Neural cell (in vitro differentiated cells): ENCODE data around the gene TMEM212. TPM values are rescaled to one million over a fixed set of nuclear protein-coding genes. Genes with fewer than 3 reads are reported as not detected.

ENCODE experiments used
- H2AFZ ChIP-seq: fragments of 200-600, 300-800 bp; sonication (generic), shearing (Covaris generic); 2 replicates; pipeline ENCODE4 v1.6.0; 2014; ENCODE audit warnings: low read depth, mild to moderate bottlenecking, antibody characterized with exemption, low read length, moderate library complexity
- H3F3A ChIP-seq: fragments of 200-600 bp; shearing (Covaris generic); 2 replicates; pipeline ENCODE4 v1.6.1; 2016; ENCODE audit warnings: mild to moderate bottlenecking, moderate library complexity, mixed read lengths, antibody characterized with exemption, low read length; ENCODE audit not compliant: insufficient read depth, poor library complexity, severe bottlenecking
- H3K27ac ChIP-seq: fragments of 200-600, 300-800 bp; sonication (generic), shearing (Covaris generic); 2 replicates; pipeline ENCODE4 v1.5.1; 2014; ENCODE audit warnings: mild to moderate bottlenecking, low read length, moderate library complexity
- H3K27me3 ChIP-seq: fragments of 300-800, 200-600 bp; sonication (generic), shearing (Covaris generic); 2 replicates; pipeline ENCODE4 v1.6.0; 2014; ENCODE audit warnings: mild to moderate bottlenecking, low read depth, low read length, moderate library complexity; ENCODE audit not compliant: insufficient read depth
- H3K36me3 ChIP-seq: fragments of 300-800, 200-600 bp; sonication (generic), shearing (Covaris generic); 2 replicates; pipeline ENCODE4 v1.5.1; 2014; ENCODE audit warnings: mild to moderate bottlenecking, antibody characterized with exemption, low read length, moderate library complexity; ENCODE audit not compliant: insufficient read depth
- H3K4me2 ChIP-seq: fragments of 300-800, 200-600 bp; sonication (generic), shearing (Covaris generic); 2 replicates; pipeline ENCODE4 v1.6.0; 2014; ENCODE audit warnings: mild to moderate bottlenecking, low read length
- H3K4me3 ChIP-seq: fragments of 300-800, 200-600 bp; sonication (generic), shearing (Covaris generic); 2 replicates; pipeline ENCODE4 v1.5.1; 2014; ENCODE audit warnings: mild to moderate bottlenecking, low read length, moderate library complexity
- H3K79me2 ChIP-seq: fragments of 200-600 bp; shearing (Covaris generic); replicated peaks from 2 replicates; pipeline ENCODE4 v1.6.0; 2014; ENCODE audit warnings: mild to moderate bottlenecking, low read length, moderate library complexity; ENCODE audit not compliant: insufficient read depth
- H3K9ac ChIP-seq: fragments of 300-800, 200-600 bp; sonication (generic), shearing (Covaris generic); 2 replicates; pipeline ENCODE4 v1.6.1; 2016; ENCODE audit warnings: mild to moderate bottlenecking, low read length, mixed read lengths
- H3K9me2 ChIP-seq: fragments of 200-600 bp; shearing (Covaris generic); 2 replicates; pipeline ENCODE4 v1.6.1; 2016; ENCODE audit warnings: mild to moderate bottlenecking, low read length, mixed read lengths; ENCODE audit not compliant: insufficient read depth
- H3K9me3 ChIP-seq: fragments of 200-600, 300-800 bp; sonication (generic), shearing (Covaris generic); 2 replicates; pipeline ENCODE4 v1.6.1; 2016; ENCODE audit warnings: mild to moderate bottlenecking, mixed run types, low read length, moderate library complexity, mixed read lengths
- H4K20me1 ChIP-seq: fragments of 200-600 bp; shearing (Covaris generic); 2 replicates; pipeline ENCODE4 v1.6.1; 2016; ENCODE audit warnings: mild to moderate bottlenecking, mixed run types; ENCODE audit not compliant: insufficient read depth
- CTCF ChIP-seq: fragments of 450-650 bp; IDR thresholded peaks from 2 replicates; pipeline ENCODE4 v1.5.1; 2014; ENCODE audit warnings: antibody characterized with exemption, mild to moderate bottlenecking, moderate library complexity; ENCODE audit not compliant: poor library complexity, severe bottlenecking
- EP300 ChIP-seq: fragments of 450-650 bp; conservative IDR thresholded peaks from 2 replicates; pipeline ENCODE4 v1.6.1; 2014; ENCODE audit warnings: antibody characterized with exemption, mild to moderate bottlenecking, moderate library complexity; ENCODE audit not compliant: poor library complexity, severe bottlenecking
- EZH2 ChIP-seq: fragments of 200-600, 300-800 bp; shearing (Covaris generic), sonication (generic); IDR thresholded peaks from 2 replicates; pipeline ENCODE4 v1.6.1; 2014; ENCODE audit warnings: antibody characterized with exemption, low read length, borderline replicate concordance, mild to moderate bottlenecking; ENCODE audit not compliant: insufficient read depth, poor library complexity, severe bottlenecking
- MXI1 ChIP-seq: fragments of 450-650 bp; conservative IDR thresholded peaks from 2 replicates; pipeline ENCODE4 v1.6.1; 2014; ENCODE audit warnings: antibody characterized with exemption, mild to moderate bottlenecking; ENCODE audit not compliant: poor library complexity, severe bottlenecking
- POLR2AphosphoS5 ChIP-seq: IDR thresholded peaks from 2 replicates; pipeline ENCODE4 v1.6.1; 2012
- RAD21 ChIP-seq: fragments of 450-650 bp; conservative IDR thresholded peaks from 2 replicates; pipeline ENCODE4 v1.6.1; 2014; ENCODE audit warnings: antibody characterized with exemption, mild to moderate bottlenecking, moderate library complexity
- REST ChIP-seq: IDR thresholded peaks from 2 replicates; pipeline ENCODE4 v1.6.1; 2012; ENCODE audit warnings: borderline replicate concordance
- SMC3 ChIP-seq: fragments of 450-650 bp; conservative IDR thresholded peaks from 2 replicates; pipeline ENCODE4 v1.6.1; 2014; ENCODE audit warnings: antibody characterized with exemption, mild to moderate bottlenecking, moderate library complexity; ENCODE audit not compliant: poor library complexity
- TAF1 ChIP-seq: IDR thresholded peaks from 2 replicates; pipeline ENCODE4 v1.6.1; 2012; ENCODE audit warnings: low read depth
- polyA plus RNA-seq: library from polyadenylated mRNA; depleted of rRNA; stranded (reverse); fragments of >200 nt; gene quantifications from 2 replicates; pipeline ENCODE4 v1.2.3, GENCODE V29; 2014

The TMEM212 gene
- polyA plus RNA-seq, 1 donor from 2014 or later: not detected

- no peak overlapping the region for H3K27ac ChIP-seq
- no peak overlapping the region for H3K9ac ChIP-seq
- H3K4me2 ChIP-seq: no peak overlapping the region
- H3K27me3 ChIP-seq: no peaks in the 10 kb centered on the region
- H3K9me3 ChIP-seq: no peaks in the 10 kb centered on the region
- no peaks in the 10 kb centered on the region for H3K9me2 ChIP-seq
- H3F3A ChIP-seq: no peaks in the 10 kb centered on the region
- no peaks in the 10 kb centered on the region for H4K20me1 ChIP-seq
- H3K4me3 ChIP-seq: no peak overlapping the region
- no peaks in the 10 kb centered on the region for H3K36me3 ChIP-seq
- no peak overlapping the region for H2AFZ ChIP-seq
- TF ChIP-seq CTCF: no peak
- TF ChIP-seq TAF1: no peak
- no peak for TF ChIP-seq SMC3
- no peak for TF ChIP-seq EZH2
- no peak for TF ChIP-seq POLR2AphosphoS5
- no peak for TF ChIP-seq MXI1
- TF ChIP-seq REST: no peak
- TF ChIP-seq RAD21: no peak
- no peak for TF ChIP-seq EP300
- H3K79me2 ChIP-seq: no peaks in the 10 kb centered on the region
Measured at GRCh38 chr3:171862993-171863521, 19.9 kb downstream of the TMEM212 start.

- H3F3A ChIP-seq: no peaks in the 10 kb centered on the region
- H3K27me3 ChIP-seq: no peaks in the 10 kb centered on the region
- no peak overlapping the region for H3K4me2 ChIP-seq
- H3K9me2 ChIP-seq: no peaks in the 10 kb centered on the region
- H2AFZ ChIP-seq: no peak overlapping the region
- H3K36me3 ChIP-seq: no peaks in the 10 kb centered on the region
- H3K27ac ChIP-seq: no peak overlapping the region
- TF ChIP-seq TAF1 (no peak), POLR2AphosphoS5 (no peak), REST (no peak), RAD21 (no peak), MXI1 (no peak), EZH2 (no peak), CTCF (no peak), SMC3 (no peak), EP300 (no peak)
- no peak overlapping the region for H3K9ac ChIP-seq
- no peaks in the 10 kb centered on the region for H4K20me1 ChIP-seq
- no peak overlapping the region for H3K4me3 ChIP-seq
- H3K79me2 ChIP-seq: no peaks in the 10 kb centered on the region
- H3K9me3 ChIP-seq: no peaks in the 10 kb centered on the region
Measured at GRCh38 chr3:171863920-171864319, 20.8 kb downstream of the TMEM212 start.
